Neural cell (in vitro differentiated cells): ENCODE data around the gene FAM184A. TPM values are rescaled to one million over a fixed set of nuclear protein-coding genes. Genes with fewer than 3 reads are reported as not detected.

Experiments used
- H2AFZ ChIP-seq: fragments of 200-600, 300-800 bp; sonication (generic), shearing (Covaris generic); 2 replicates; pipeline ENCODE4 v1.6.0; 2014; ENCODE audit warnings: low read depth, mild to moderate bottlenecking, antibody characterized with exemption, low read length, moderate library complexity
- H3F3A ChIP-seq: fragments of 200-600 bp; shearing (Covaris generic); 2 replicates; pipeline ENCODE4 v1.6.1; 2016; ENCODE audit warnings: mild to moderate bottlenecking, moderate library complexity, mixed read lengths, antibody characterized with exemption, low read length; ENCODE audit not compliant: insufficient read depth, poor library complexity, severe bottlenecking
- H3K27ac ChIP-seq: fragments of 200-600, 300-800 bp; sonication (generic), shearing (Covaris generic); 2 replicates; pipeline ENCODE4 v1.5.1; 2014; ENCODE audit warnings: mild to moderate bottlenecking, low read length, moderate library complexity
- H3K27me3 ChIP-seq: fragments of 300-800, 200-600 bp; sonication (generic), shearing (Covaris generic); 2 replicates; pipeline ENCODE4 v1.6.0; 2014; ENCODE audit warnings: mild to moderate bottlenecking, low read depth, low read length, moderate library complexity; ENCODE audit not compliant: insufficient read depth
- H3K36me3 ChIP-seq: fragments of 300-800, 200-600 bp; sonication (generic), shearing (Covaris generic); 2 replicates; pipeline ENCODE4 v1.5.1; 2014; ENCODE audit warnings: mild to moderate bottlenecking, antibody characterized with exemption, low read length, moderate library complexity; ENCODE audit not compliant: insufficient read depth
- H3K4me2 ChIP-seq: fragments of 300-800, 200-600 bp; sonication (generic), shearing (Covaris generic); 2 replicates; pipeline ENCODE4 v1.6.0; 2014; ENCODE audit warnings: mild to moderate bottlenecking, low read length
- H3K4me3 ChIP-seq: fragments of 300-800, 200-600 bp; sonication (generic), shearing (Covaris generic); 2 replicates; pipeline ENCODE4 v1.5.1; 2014; ENCODE audit warnings: mild to moderate bottlenecking, low read length, moderate library complexity
- H3K79me2 ChIP-seq: fragments of 200-600 bp; shearing (Covaris generic); replicated peaks from 2 replicates; pipeline ENCODE4 v1.6.0; 2014; ENCODE audit warnings: mild to moderate bottlenecking, low read length, moderate library complexity; ENCODE audit not compliant: insufficient read depth
- H3K9ac ChIP-seq: fragments of 300-800, 200-600 bp; sonication (generic), shearing (Covaris generic); 2 replicates; pipeline ENCODE4 v1.6.1; 2016; ENCODE audit warnings: mild to moderate bottlenecking, low read length, mixed read lengths
- H3K9me2 ChIP-seq: fragments of 200-600 bp; shearing (Covaris generic); 2 replicates; pipeline ENCODE4 v1.6.1; 2016; ENCODE audit warnings: mild to moderate bottlenecking, low read length, mixed read lengths; ENCODE audit not compliant: insufficient read depth
- H3K9me3 ChIP-seq: fragments of 200-600, 300-800 bp; sonication (generic), shearing (Covaris generic); 2 replicates; pipeline ENCODE4 v1.6.1; 2016; ENCODE audit warnings: mild to moderate bottlenecking, mixed run types, low read length, moderate library complexity, mixed read lengths
- H4K20me1 ChIP-seq: fragments of 200-600 bp; shearing (Covaris generic); 2 replicates; pipeline ENCODE4 v1.6.1; 2016; ENCODE audit warnings: mild to moderate bottlenecking, mixed run types; ENCODE audit not compliant: insufficient read depth
- EP300 ChIP-seq: fragments of 450-650 bp; conservative IDR thresholded peaks from 2 replicates; pipeline ENCODE4 v1.6.1; 2014; ENCODE audit warnings: antibody characterized with exemption, mild to moderate bottlenecking, moderate library complexity; ENCODE audit not compliant: poor library complexity, severe bottlenecking
- EZH2 ChIP-seq: fragments of 200-600, 300-800 bp; shearing (Covaris generic), sonication (generic); IDR thresholded peaks from 2 replicates; pipeline ENCODE4 v1.6.1; 2014; ENCODE audit warnings: antibody characterized with exemption, low read length, borderline replicate concordance, mild to moderate bottlenecking; ENCODE audit not compliant: insufficient read depth, poor library complexity, severe bottlenecking
- MXI1 ChIP-seq: fragments of 450-650 bp; conservative IDR thresholded peaks from 2 replicates; pipeline ENCODE4 v1.6.1; 2014; ENCODE audit warnings: antibody characterized with exemption, mild to moderate bottlenecking; ENCODE audit not compliant: poor library complexity, severe bottlenecking
- POLR2AphosphoS5 ChIP-seq: IDR thresholded peaks from 2 replicates; pipeline ENCODE4 v1.6.1; 2012
- RAD21 ChIP-seq: fragments of 450-650 bp; conservative IDR thresholded peaks from 2 replicates; pipeline ENCODE4 v1.6.1; 2014; ENCODE audit warnings: antibody characterized with exemption, mild to moderate bottlenecking, moderate library complexity
- REST ChIP-seq: IDR thresholded peaks from 2 replicates; pipeline ENCODE4 v1.6.1; 2012; ENCODE audit warnings: borderline replicate concordance
- SMC3 ChIP-seq: fragments of 450-650 bp; conservative IDR thresholded peaks from 2 replicates; pipeline ENCODE4 v1.6.1; 2014; ENCODE audit warnings: antibody characterized with exemption, mild to moderate bottlenecking, moderate library complexity; ENCODE audit not compliant: poor library complexity
- TAF1 ChIP-seq: IDR thresholded peaks from 2 replicates; pipeline ENCODE4 v1.6.1; 2012; ENCODE audit warnings: low read depth
- polyA plus RNA-seq: library from polyadenylated mRNA; depleted of rRNA; stranded (reverse); fragments of >200 nt; gene quantifications from 2 replicates; pipeline ENCODE4 v1.2.3, GENCODE V29; 2014
- TF ChIP-seq, protein P1 (sequence below): fragments of 450-650 bp; IDR thresholded peaks from 2 replicates; pipeline ENCODE4 v1.5.1; 2014; ENCODE audit warnings: antibody characterized with exemption, mild to moderate bottlenecking, moderate library complexity; ENCODE audit not compliant: poor library complexity, severe bottlenecking

FAM184A gene
- polyA plus RNA-seq, 1 donor from 2014 or later = 47.5 TPM

- Histone ChIP-seq H3K9me3 (no peaks in the 10 kb centered on the region), H3K4me2 (no peak overlapping the region), H3F3A (no peaks in the 10 kb centered on the region), H3K27ac (no peak overlapping the region), H3K4me3 (no peak overlapping the region), H4K20me1 (no peaks in the 10 kb centered on the region), H3K9ac (no peak overlapping the region), H3K79me2 (no peaks in the 10 kb centered on the region), H2AFZ (no peak overlapping the region), H3K9me2 (no peaks in the 10 kb centered on the region), H3K27me3 (no peaks in the 10 kb centered on the region), H3K36me3 (no peaks in the 10 kb centered on the region)
- TF ChIP-seq MXI1 = no peak
- TF ChIP-seq RAD21 = no peak
- no peak for TF ChIP-seq POLR2AphosphoS5
- no peak for TF ChIP-seq EP300
- no peak for TF ChIP-seq REST
- TF ChIP-seq SMC3 = no peak
- TF ChIP-seq EZH2 = no peak
- no peak for TF ChIP-seq TAF1
- TF ChIP-seq, protein P1, sequence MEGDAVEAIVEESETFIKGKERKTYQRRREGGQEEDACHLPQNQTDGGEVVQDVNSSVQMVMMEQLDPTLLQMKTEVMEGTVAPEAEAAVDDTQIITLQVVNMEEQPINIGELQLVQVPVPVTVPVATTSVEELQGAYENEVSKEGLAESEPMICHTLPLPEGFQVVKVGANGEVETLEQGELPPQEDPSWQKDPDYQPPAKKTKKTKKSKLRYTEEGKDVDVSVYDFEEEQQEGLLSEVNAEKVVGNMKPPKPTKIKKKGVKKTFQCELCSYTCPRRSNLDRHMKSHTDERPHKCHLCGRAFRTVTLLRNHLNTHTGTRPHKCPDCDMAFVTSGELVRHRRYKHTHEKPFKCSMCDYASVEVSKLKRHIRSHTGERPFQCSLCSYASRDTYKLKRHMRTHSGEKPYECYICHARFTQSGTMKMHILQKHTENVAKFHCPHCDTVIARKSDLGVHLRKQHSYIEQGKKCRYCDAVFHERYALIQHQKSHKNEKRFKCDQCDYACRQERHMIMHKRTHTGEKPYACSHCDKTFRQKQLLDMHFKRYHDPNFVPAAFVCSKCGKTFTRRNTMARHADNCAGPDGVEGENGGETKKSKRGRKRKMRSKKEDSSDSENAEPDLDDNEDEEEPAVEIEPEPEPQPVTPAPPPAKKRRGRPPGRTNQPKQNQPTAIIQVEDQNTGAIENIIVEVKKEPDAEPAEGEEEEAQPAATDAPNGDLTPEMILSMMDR = no peak
Measured at GRCh38 chr6:119096721-119097565, 18.5 kb upstream of the FAM184A start.

DNA sequence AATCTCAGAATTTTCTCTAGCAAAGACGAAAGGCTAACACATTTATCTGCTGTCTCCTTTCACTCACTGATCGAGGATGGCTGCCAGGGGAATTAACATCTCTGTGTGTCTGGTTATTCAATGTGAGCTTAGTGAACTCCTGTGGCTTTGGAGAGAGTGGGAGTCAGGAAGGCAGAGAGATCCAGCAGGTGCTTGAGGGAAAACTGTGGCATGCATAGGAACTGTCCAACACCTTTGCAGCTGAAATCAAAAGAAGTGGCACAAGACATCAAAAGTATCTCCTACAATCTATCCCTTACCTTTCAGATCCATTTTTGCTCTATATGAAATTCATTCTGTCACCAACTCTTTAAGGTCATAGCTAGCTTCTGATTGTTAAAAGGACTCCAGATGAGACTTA, 11.8 kb upstream of the FAM184A start:
- Histone ChIP-seq H3K4me3 (no peak overlapping the region), H3K9ac (no peak overlapping the region), H3K79me2 (no peaks in the 10 kb centered on the region), H3F3A (no peaks in the 10 kb centered on the region), H4K20me1 (no peaks in the 10 kb centered on the region), H3K36me3 (no peaks in the 10 kb centered on the region), H3K27ac (no peak overlapping the region), H3K27me3 (no peaks in the 10 kb centered on the region), H3K9me2 (no peaks in the 10 kb centered on the region), H3K4me2 (no peak overlapping the region), H3K9me3 (no peaks in the 10 kb centered on the region), H2AFZ (no peak overlapping the region)
- TF ChIP-seq EZH2 (no peak), SMC3 (no peak), RAD21 (no peak), REST (no peak), MXI1 (no peak), POLR2AphosphoS5 (no peak), EP300 (no peak), TAF1 (no peak)
- TF ChIP-seq, protein P1 = no peak
